Measurements from ENCODE around the gene ASGR1. TPM values are rescaled to one million over a fixed set of nuclear protein-coding genes. Genes with fewer than 3 reads are reported as not detected.

ASGR1 gene
- total RNA-seq, 4 donors from 2014 or later: 0.21 to 1.5 (median 0.59) TPM; not detected in 1

DNA sequence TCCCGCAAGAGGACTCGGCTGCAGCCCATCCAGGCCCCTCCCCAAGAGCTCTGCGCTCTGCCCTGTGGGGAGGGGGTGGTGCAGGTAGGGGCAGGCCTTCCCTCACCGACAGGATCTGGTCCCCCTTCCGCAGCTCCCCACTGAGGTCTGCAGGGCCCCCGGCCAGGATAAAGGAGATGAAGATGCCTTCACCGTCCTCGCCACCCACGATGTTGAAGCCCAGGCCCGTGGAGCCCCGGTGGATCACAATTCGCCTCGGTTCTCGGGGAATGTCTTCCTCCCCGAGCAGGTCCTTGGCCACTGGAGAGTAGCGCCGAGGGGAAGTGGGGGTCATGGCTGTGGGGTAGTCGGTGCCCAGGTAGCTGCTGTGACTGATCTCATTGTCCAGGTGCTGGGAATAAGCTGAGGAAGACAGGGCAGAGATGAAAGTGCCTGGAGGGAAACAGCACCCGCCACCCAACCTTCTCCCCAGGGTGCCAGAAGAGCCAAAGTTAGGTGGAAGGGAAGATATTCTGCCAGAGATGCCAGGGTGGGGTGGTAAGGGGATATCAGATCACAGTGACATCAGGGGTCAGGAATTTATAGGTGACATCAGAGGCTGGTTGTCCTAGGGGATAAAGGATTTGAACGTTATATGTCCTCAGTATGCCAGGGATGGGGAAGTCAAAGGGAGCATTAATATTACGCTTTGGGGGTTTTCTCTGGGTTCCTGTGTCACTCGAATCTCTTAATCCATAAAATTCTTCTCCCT lies 17.7 kb upstream of the ASGR1 start:
- Histone ChIP-seq H3K36me3 (peaks cover 0 to 73% (median 0%) of the 10 kb centered on the region in 3 donors), H3K9me3 (no peaks in the 10 kb centered on the region), H3K4me1 (no peaks in the 10 kb centered on the region), H3K4me3 (no peak overlapping the region), H3K27ac (no peak overlapping the region), H3K27me3 (no peaks in the 10 kb centered on the region)
- 87 to 88% methylated on average over 9 to 20 of the region's 22 CpGs for WGBS, 2 donors
- no peak for DNase-seq (ENCODE audit: low spot score in 2 of 2)
- TF ChIP-seq POLR2A (IDR thresholded peaks at IDR 0.05): no peak

DNA sequence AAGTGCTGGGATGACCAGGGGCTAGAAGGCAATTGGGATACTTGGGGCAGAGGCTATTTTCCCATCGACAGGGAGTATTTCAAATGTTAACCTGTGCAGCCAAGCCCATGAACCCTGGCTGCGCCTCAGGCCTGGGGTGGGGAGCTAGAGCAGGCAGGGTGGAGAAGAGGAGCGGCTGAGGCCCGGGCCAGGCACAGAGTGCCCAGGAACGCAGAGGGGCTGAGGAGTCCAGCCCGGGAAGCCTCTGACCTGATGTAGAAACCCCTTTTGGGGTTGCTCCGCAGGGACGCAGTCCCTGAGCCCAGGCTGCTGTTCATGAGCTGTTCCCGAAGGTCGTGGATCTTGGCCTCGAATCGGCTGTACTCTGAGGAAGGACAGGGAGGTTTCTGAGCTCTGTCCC lies 16.8 kb upstream of the ASGR1 start:
- 90 to 93% methylated on average over 11 to 12 of the region's 12 CpGs for WGBS, 2 donors
- H3K4me1 ChIP-seq: no peaks in the 10 kb centered on the region
- peaks cover 0 to 78% (median 0%) of the 10 kb centered on the region in 3 donors for H3K36me3 ChIP-seq

DNA sequence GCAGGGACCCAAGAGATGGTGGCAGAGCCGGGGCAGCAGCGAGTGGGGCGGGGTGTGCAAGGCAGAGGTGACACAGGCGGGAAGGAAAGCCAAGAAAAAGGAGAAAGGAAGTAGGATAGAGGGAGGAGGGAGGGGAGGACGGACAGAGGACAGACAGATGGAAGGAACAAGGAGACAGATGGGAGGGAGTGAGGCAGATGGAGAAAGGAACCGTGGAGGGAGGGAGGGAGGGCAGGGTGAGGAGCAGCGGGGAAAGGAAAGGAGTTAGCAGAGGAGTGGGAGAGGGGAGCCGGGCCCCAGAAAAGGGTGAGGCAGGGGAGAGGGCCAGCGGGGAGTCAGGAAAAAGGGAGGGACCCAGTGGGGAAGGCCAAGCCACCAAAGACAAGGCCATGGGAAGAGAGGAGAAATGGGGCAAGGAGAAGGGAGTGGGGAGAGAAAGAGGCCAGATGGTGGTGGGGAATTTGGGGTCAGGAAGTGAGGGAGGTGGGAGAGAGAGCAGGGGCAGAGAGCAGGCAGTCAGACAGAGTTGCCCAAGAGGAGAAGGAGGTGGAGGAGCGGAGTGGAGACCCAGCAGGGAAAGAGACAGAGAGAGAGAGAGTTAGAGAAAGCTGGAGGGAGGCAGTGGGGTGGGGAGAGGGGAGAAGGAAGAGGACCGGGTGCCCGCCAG lies 13.2 kb upstream of the ASGR1 start:
- no peaks in the 10 kb centered on the region for H3K27me3 ChIP-seq
- no peak overlapping the region for H3K4me3 ChIP-seq
- H3K36me3 ChIP-seq: peaks cover 0 to 71% (median 0%) of the 10 kb centered on the region in 3 donors
- H3K9me3 ChIP-seq: no peaks in the 10 kb centered on the region
- DNase-seq (ENCODE audit: low spot score in 2 of 2): no peak
- WGBS, 2 donors: 75 to 77% methylated on average over 12 of the region's 12 CpGs
- H3K4me1 ChIP-seq: no peaks in the 10 kb centered on the region
- TF ChIP-seq EP300 (IDR thresholded peaks at IDR 0.05) (no peak), POLR2A (IDR thresholded peaks at IDR 0.05) (no peak)
- TF ChIP-seq, protein P1, sequence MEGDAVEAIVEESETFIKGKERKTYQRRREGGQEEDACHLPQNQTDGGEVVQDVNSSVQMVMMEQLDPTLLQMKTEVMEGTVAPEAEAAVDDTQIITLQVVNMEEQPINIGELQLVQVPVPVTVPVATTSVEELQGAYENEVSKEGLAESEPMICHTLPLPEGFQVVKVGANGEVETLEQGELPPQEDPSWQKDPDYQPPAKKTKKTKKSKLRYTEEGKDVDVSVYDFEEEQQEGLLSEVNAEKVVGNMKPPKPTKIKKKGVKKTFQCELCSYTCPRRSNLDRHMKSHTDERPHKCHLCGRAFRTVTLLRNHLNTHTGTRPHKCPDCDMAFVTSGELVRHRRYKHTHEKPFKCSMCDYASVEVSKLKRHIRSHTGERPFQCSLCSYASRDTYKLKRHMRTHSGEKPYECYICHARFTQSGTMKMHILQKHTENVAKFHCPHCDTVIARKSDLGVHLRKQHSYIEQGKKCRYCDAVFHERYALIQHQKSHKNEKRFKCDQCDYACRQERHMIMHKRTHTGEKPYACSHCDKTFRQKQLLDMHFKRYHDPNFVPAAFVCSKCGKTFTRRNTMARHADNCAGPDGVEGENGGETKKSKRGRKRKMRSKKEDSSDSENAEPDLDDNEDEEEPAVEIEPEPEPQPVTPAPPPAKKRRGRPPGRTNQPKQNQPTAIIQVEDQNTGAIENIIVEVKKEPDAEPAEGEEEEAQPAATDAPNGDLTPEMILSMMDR (IDR thresholded peaks at IDR 0.05): no peak
- no peak overlapping the region for H3K27ac ChIP-seq

More for the DNA sequence above, 16.8 kb upstream of the ASGR1 start:
- no peak overlapping the region for H3K27ac ChIP-seq
- no peak for DNase-seq (ENCODE audit: low spot score in 2 of 2)
- no peaks in the 10 kb centered on the region for H3K9me3 ChIP-seq
- TF ChIP-seq POLR2A (IDR thresholded peaks at IDR 0.05) (no peak), EP300 (IDR thresholded peaks at IDR 0.05) (no peak)
- TF ChIP-seq, protein P1 (IDR thresholded peaks at IDR 0.05): no peak
- no peak overlapping the region for H3K4me3 ChIP-seq
- no peaks in the 10 kb centered on the region for H3K27me3 ChIP-seq

GRCh38 chr17:7191571-7192270 lies 12.6 kb upstream of the ASGR1 start:
- no peaks in the 10 kb centered on the region for H3K9me3 ChIP-seq
- peak in 1 of 2 donors; percentile 24 for DNase-seq (ENCODE audit: low spot score in 2 of 2)
- no peak overlapping the region for H3K4me3 ChIP-seq
- peaks cover 0 to 64% (median 0%) of the 10 kb centered on the region in 3 donors for H3K36me3 ChIP-seq
- no peaks in the 10 kb centered on the region for H3K4me1 ChIP-seq
- H3K27me3 ChIP-seq: no peaks in the 10 kb centered on the region
- no peak for TF ChIP-seq EP300 (IDR thresholded peaks at IDR 0.05)
- no peak for TF ChIP-seq POLR2A (IDR thresholded peaks at IDR 0.05)
- TF ChIP-seq, protein P1 (IDR thresholded peaks at IDR 0.05): no peak
- WGBS, 2 donors: 62 to 71% methylated on average over 26 of the region's 26 CpGs
- H3K27ac ChIP-seq: no peak overlapping the region

GRCh38 chr17:7191069-7191468 lies 11.9 kb upstream of the ASGR1 start:
- no peak overlapping the region for H3K4me3 ChIP-seq
- no peaks in the 10 kb centered on the region for H3K9me3 ChIP-seq
- no peaks in the 10 kb centered on the region for H3K27me3 ChIP-seq
- no peak overlapping the region for H3K27ac ChIP-seq
- no peak for DNase-seq (ENCODE audit: low spot score in 2 of 2)
- 92 to 96% methylated on average over 8 to 12 of the region's 12 CpGs for WGBS, 2 donors
- peaks cover 0 to 58% (median 0%) of the 10 kb centered on the region in 3 donors for H3K36me3 ChIP-seq
- no peak for TF ChIP-seq EP300 (IDR thresholded peaks at IDR 0.05)
- TF ChIP-seq, protein P1 (IDR thresholded peaks at IDR 0.05): no peak
- no peak for TF ChIP-seq POLR2A (IDR thresholded peaks at IDR 0.05)
- H3K4me1 ChIP-seq: no peaks in the 10 kb centered on the region
